ENCODE data around the gene CCDC107.

Gene CCDC107

GRCh38 chr9:35686222-35687203 lies 28.4 kb downstream of the CCDC107 start:
- no peak for DNase-seq

GRCh38 chr9:35687306-35687705 lies 29.2 kb downstream of the CCDC107 start:
- DNase-seq: no peak

- no peak for DNase-seq
Measured at GRCh38 chr9:35687972-35688557, 30.0 kb downstream of the CCDC107 start.

GRCh38 chr9:35688558-35689541 lies 30.8 kb downstream of the CCDC107 start:
- no peak for DNase-seq

- DNase-seq: no peak
Measured at GRCh38 chr9:35689542-35690293, 31.6 kb downstream of the CCDC107 start, which contains the start of gene TPM2. TPM2 (minus strand) TSS chr9:35689925; CDS start chr9:35689817, 108 bp downstream.

GRCh38 chr9:35690294-35690613 lies 32.2 kb downstream of the CCDC107 start:
- no peak for DNase-seq

GRCh38 chr9:35690614-35691333 lies 32.7 kb downstream of the CCDC107 start:
- DNase-seq: no peak

- DNase-seq: no peak
Measured at GRCh38 chr9:35691334-35691650, 33.2 kb downstream of the CCDC107 start.

GRCh38 chr9:35691757-35692301 lies 33.7 kb downstream of the CCDC107 start:
- no peak for DNase-seq

GRCh38 chr9:35695943-35696401 lies 37.9 kb downstream of the CCDC107 start:
- no peak for DNase-seq

- DNase-seq: peak; percentile 61
Measured at GRCh38 chr9:35696520-35697215, 38.6 kb downstream of the CCDC107 start.

- DNase-seq: no peak
Measured at GRCh38 chr9:35697486-35697885, 39.4 kb downstream of the CCDC107 start.

- no peak for DNase-seq
Measured at GRCh38 chr9:35698231-35698630, 40.1 kb downstream of the CCDC107 start.

- DNase-seq: no peak
Measured at GRCh38 chr9:35700031-35700430, 41.9 kb downstream of the CCDC107 start.

GRCh38 chr9:35700942-35701341 lies 42.9 kb downstream of the CCDC107 start:
- DNase-seq: no peak

GRCh38 chr9:35702696-35703095 lies 44.6 kb downstream of the CCDC107 start:
- DNase-seq: no peak

- no peak for DNase-seq
Measured at GRCh38 chr9:35703906-35704672, 46.0 kb downstream of the CCDC107 start.

- DNase-seq: no peak
Measured at GRCh38 chr9:35705372-35705771, 47.3 kb downstream of the CCDC107 start.

- DNase-seq: no peak
Measured at GRCh38 chr9:35705836-35706430, 47.8 kb downstream of the CCDC107 start.
